COLO668 (cell line): ENCODE results near the gene CPT1B.

ENCODE experiments used
- DNase-seq: peaks from one replicate; lab custom pipeline; 2025; ENCODE audit not compliant: unreplicated experiment; lab: John Stamatoyannopoulos, UW

Gene CPT1B

GRCh38 chr22:50586416-50586815 lies 8.2 kb upstream of the CPT1B start:
- no peak for DNase-seq

- no peak for DNase-seq
Observed at GRCh38 chr22:50585781-50586180, 7.6 kb upstream of the CPT1B start.

- no peak for DNase-seq
Observed at GRCh38 chr22:50585238-50585637, 7.0 kb upstream of the CPT1B start.

GRCh38 chr22:50584106-50585096 lies 6.2 kb upstream of the CPT1B start:
- DNase-seq: no peak

- no peak for DNase-seq
Observed at GRCh38 chr22:50583294-50583861, 5.2 kb upstream of the CPT1B start.

- DNase-seq: peak; percentile 99
Observed at GRCh38 chr22:50582493-50583293, 4.5 kb upstream of the CPT1B start, which contains the start of gene CHKB. Gene CHKB (minus strand): TSS chr22:50582849. CDS start chr22:50582781, 68 bp downstream.

- peak; percentile 75 for DNase-seq
Observed at GRCh38 chr22:50581950-50582492, 3.8 kb upstream of the CPT1B start.

GRCh38 chr22:50581031-50581949 lies 3.1 kb upstream of the CPT1B start:
- no peak for DNase-seq

- DNase-seq: no peak
Observed at GRCh38 chr22:50579752-50580151, 1.5 kb upstream of the CPT1B start.

GRCh38 chr22:50578776-50579310 lies 616 bp upstream of the CPT1B start:
- DNase-seq: no peak

- DNase-seq: no peak
Observed at GRCh38 chr22:50577697-50577986, 585 bp downstream of the CPT1B start.

GRCh38 chr22:50576806-50577696 lies 1.2 kb downstream of the CPT1B start:
- no peak for DNase-seq

GRCh38 chr22:50576070-50576469 lies 2.2 kb downstream of the CPT1B start:
- DNase-seq: peak; percentile 26

GRCh38 chr22:50575426-50575941 lies 2.7 kb downstream of the CPT1B start:
- DNase-seq: no peak

- DNase-seq: no peak
Observed at GRCh38 chr22:50574383-50574755, 3.9 kb downstream of the CPT1B start.

GRCh38 chr22:50573491-50574382 lies 4.5 kb downstream of the CPT1B start:
- DNase-seq: no peak

- no peak for DNase-seq
Observed at GRCh38 chr22:50572965-50573364, 5.3 kb downstream of the CPT1B start.
